ENCODE results near the gene PHF2.
A peak's percentile ranks its signal among the peaks of the same experiment; 100 is the strongest.

PHF2 gene

DNA sequence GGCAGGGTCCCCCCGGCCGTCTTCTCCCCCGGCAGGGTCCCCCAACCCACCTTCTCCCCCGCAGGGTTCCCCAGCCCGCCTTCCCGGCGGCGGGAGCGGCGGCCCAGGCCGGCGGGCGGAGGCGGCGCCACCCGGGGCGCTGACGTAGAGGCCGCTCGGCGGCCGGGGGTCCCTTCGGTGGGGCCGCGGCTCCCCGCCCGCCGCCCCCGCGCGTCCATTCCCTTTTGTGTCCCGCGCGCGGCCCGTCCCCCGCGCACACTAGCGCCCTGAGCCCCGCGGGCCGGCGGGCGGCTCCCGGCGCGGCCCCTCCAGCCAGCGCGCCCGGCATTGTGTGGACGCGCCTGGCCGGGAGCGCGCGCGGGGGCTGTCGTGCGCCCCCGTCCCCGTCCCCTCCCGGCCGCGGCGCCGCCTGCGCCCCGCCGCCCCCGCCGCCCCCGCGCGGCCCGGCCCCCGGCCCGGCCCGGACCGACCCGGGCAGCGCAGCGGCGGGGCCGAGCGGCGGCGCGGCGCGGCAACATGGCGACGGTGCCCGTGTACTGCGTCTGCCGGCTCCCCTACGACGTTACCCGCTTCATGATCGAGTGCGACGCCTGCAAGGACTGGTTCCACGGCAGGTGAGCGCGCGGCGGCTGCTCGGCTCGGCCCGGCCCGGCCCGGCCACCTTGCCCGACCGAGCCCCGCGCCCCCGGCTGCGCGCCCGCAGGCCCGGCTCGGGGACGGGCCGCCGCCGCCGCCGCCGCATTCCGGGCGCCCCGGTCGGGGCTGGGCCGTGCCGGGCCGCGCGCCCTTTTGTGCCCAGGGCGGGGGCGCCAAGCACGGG lies at the start of gene PHF2:
TSS of gene PHF2 (plus strand) at position 327 of the 820 bp plus-strand sequence. CDS start at position 517, 190 bp downstream.
- peak; percentile 79 for DNase-seq (ENCODE audit: low spot score)

DNA sequence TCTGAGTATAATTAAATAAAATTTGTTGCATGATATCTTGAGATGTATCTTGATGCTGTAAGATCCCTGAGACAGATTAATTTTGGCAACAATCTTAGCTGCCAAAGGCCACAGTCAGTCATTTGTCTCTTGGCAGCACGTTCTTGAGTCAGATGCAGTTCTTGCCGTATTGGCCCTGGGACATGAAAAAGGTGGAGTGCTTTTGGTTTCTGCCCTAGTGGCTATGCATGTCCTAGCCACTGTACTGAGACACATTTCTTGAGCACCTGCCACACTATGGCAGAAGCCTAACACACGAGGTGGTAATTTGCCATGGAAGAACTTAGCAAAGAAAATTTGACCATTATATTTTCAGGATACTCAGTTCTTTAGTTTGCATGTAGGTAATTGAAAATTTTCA lies 45.0 kb upstream of the PHF2 start:
- no peak for DNase-seq (ENCODE audit: low spot score)

DNA sequence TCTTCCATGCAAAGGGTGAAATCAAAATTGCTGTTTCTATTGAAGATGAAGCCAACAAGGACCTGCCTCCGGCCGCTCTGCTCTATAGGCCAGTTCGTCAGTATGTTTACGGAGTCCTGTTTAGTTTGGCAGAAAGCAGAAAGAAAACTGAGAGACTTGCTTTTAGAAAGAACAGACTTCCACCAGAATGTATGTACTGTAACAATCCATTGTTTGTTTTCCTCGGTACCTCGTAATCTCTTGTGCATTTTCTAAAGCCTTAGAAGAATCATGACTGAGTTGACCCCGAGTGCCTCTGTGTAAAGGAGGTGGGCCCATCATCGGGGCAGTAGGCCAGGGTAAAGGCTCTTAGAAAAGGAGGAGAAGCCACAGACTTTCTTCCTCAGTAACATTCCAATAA lies 44.2 kb upstream of the PHF2 start:
- DNase-seq (ENCODE audit: low spot score): no peak

DNA sequence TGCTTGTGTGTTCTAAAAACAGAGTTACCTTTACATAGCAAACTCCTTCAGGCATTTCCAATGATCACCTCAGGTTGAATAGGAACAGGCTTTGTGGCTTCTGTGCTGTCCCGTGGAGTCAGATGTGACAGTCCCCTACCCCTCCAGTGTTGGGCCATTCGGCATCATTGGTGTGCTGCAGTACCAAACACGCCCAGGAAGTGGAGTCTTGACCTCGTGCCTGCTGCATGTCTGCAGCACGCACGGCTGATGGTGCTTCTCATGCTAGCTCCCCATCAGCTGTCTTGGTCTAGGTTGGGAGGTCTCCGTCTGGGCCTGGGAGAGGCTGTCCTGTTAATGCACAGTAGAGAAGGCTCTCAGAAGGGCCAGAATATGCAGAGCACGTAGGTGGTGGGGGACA lies 42.5 kb upstream of the PHF2 start:
- DNase-seq (ENCODE audit: low spot score): peak; percentile 42

DNA sequence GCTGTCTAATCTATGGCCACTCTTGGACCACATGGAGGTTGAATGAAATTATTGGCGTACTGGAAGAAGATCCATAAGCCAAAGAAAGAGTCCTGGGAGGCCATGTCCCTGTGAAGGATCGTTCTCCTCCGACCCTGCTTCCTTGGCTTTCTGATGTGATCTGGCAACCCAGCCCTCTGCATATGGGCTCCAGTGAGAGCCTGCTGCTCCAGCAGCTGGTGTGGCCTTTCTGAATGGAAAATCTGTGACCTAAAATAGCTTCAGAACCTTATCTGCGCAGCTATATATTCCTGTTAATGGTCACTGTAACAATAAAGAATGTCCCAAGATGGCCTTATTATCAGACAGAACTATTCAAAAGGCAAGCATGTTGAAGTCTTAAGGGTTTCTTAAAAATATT lies 40.2 kb upstream of the PHF2 start:
- DNase-seq (ENCODE audit: low spot score): no peak

DNA sequence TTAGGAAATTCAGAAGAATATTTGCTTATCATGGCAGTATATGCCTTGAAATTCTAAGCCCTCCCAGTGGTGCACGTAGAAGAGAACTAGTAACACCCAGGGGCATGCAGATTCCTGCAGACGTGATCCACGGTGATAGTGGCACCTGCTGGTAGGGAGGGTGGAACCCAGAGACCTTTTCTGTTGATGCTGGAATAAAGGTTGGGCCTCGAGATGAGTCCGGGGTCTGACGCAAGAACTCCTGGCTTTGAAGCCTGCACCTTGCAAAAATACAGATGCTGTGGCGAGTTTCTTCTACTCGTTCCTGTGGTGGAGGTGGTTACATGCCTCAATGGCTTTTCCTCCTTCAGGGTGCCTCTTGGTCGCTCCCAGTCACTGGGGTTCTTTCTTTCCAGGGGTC lies 39.5 kb upstream of the PHF2 start:
- no peak for DNase-seq (ENCODE audit: low spot score)

DNA sequence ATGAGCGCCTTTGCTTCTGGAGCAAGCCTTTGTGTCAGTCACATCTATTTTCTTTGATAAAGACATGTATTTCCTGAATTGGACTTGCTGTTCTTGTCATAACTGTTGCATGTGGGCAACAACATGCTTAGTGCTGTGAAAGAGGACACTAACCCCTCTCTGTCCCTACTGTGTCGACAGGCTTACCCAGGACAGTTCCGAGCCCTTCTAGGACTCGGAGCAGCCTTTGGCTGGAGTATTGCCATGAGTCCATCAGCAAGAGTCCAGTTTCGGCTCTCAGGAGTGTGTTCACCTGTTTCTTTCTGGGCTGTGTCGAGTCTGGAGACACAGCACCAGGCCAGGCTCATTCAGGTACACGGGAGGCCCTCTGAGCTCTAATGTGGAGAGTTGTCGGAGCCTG lies 36.1 kb upstream of the PHF2 start:
- DNase-seq (ENCODE audit: low spot score): no peak

DNA sequence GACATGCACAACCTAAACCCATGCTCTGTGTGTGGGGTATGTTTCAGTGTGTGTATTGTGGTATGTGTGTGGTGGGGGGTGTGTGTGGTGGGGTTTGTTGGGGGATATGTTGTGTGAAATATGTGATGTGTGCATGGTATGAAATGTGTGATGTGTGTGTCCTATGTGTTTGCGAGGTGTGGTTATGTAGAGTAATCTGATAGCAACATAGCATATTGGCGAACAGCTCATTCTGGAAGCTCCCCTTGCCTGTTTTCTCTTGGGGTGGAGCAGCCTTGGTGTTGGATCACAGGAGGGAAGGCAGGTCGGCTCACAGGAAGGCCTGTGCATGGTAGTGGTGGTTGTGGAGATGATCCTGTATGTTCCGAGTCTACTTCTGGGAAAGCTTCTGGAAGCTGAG lies 35.4 kb upstream of the PHF2 start:
- DNase-seq (ENCODE audit: low spot score): no peak

DNA sequence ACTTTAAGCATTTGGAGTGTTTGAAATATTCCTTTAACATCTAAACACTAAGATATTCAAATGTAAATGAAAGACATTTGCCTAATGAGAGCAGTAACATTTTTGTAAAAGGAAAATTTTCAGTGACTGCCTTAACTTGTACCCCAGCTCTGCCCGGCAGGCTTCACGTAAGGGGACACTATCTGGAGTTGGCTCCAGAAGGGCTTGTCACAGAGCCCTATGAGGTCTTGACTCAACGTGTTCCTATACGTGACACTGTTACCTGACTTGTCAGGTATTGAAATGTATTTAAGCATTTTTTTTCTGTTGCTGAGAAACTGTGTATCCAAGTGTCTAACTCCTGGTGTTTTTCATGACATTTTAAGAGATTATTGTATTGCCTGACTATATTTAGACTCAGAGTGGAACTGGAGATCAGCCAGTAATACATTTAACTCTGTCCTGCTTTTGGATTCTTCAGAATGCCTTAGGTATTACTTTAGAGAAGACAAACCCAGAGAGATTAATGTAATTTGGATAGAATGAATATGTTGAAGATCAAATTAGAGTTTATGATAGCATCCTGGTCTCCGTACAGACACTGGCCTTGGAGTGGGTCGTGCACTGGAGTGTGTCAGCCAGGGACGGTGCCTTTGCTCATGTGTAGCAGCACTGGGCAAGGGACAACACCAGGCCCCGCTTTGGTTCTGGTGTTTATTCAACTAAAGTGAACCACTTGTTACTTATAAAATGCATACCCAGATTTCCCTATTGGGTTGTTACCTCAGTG lies 34.6 kb upstream of the PHF2 start:
- no peak for DNase-seq (ENCODE audit: low spot score)

DNA sequence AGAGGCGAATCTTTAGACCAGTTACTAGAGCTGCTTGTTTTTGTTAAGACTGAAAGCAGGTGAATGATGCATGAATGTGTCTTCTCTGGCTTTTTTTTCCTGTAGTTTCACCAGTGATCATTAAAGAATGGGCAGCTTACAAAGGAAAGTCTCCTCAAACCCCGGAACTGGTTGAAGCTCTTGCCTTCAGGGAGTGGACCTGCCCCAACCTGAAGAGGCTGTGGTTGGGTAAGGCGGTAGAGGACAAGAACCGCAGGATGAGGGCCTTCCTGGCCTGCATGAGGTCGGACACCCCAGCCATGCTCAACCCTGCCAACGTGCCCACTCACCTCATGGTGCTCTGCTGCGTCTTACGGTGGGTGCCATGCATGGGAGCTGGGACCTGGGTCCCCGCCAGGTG lies 33.3 kb upstream of the PHF2 start:
- no peak for DNase-seq (ENCODE audit: low spot score)

DNA sequence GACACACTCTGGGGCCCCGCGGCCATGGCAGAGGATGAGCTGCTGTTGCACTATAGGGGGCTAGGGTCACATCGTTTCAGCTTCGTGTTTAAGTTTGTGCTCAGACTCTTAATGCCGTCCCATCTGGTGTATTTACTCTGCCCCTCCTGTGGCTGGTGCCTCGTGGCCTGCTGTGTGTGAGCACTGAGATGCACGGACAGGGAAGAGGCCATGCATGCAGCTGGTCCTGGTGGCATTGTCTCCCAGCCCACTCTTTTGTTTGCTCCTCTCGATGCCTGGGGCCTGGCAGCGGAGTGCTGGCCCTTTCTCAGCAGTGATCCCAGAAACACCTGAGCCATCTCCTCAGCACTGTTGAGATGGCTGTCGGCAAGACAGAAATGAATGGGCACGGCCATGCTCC lies 30.0 kb upstream of the PHF2 start:
- DNase-seq (ENCODE audit: low spot score): no peak

DNA sequence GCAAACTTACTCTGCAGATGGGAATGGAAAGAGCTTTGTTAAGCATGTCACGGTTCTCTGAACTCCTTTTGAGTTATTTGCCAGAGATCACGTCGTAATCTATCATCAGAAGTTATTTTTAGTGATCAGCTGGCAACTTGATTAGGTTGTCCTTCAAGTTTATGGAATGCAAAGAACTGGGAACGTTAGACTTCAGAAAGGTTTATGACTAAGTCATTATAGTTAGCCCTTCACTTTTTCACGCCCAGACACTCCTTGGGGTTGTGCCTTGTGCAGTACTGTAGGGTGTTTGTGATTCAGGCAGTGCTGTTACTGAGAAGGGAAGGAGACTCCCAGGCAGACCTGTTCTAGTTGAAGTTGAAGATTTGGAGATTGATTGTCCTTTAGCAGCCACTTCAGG lies 26.8 kb upstream of the PHF2 start:
- DNase-seq (ENCODE audit: low spot score): no peak

DNA sequence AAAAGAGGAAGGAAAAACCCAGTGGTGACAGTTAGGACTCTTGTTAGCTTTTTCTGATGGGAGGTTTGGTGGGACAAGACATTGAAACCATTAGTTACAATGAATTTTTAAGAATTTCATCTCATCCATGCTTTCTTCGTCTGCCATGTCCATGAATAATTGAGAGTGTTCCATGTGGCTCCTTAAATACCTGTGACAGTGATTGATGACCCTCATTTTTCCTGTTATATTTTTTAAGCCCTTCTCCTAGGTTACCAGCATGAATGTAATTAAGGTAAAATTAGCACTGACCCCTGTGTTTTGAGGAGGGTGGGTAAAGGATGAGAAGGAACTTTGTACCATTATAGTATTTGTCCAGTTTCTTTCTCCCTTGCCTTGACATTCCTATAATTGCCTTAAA lies 23.5 kb upstream of the PHF2 start:
- DNase-seq (ENCODE audit: low spot score): no peak

DNA sequence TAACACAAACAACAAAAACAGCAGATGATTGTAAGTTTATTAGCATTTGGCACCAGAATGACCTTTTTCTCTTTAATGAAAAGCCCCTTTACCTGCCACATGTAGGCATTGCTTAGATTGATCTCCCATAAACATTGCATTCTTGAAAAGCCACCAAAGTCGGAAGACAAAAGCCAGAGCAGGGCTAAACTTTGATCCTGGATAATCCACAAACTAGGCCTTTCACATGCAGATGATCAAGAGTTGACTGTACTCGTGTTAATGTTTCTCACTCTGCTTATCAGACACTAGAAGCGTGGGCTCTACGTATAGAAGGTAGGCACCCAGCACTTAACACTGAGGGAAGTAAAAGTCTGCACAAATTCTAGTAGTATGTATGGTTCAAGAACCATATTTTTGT lies 21.0 kb upstream of the PHF2 start:
- no peak for DNase-seq (ENCODE audit: low spot score)

DNA sequence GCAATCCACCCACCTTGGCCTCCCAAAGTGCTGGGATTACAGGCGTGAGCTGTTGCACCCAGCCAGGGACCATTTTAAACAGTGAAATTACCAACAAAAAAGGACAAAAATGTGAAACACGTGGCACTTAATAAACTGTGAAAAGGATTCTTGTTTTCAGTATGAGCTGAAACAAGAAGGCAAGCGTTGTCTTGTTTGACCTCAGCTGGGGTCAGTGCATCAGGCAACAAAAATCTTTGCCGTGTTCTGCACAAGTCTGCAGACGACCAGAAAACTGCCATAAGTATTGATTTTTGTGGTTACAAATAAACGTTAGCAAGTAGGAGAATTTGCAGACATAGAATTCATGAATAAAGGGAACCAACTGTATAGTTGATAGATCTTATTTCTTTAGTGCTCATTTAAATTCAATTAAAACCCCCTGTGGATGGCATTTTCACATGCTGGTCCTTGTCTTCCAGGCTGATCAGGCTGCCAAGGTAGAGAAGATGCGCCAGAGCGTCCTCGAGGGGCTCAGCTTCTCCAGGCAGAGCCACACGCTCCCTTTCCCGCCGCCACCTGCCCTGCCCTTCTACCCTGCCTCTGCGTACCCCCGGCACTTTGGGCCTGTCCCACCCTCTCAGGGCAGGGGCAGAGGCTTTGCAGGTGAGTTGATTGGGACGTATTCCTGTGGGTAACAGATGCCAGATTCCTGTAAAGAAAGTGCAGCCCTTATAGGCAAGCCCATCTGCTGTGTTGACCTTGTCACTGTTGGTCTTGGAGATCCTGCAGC lies 18.8 kb upstream of the PHF2 start:
- no peak for DNase-seq (ENCODE audit: low spot score)

DNA sequence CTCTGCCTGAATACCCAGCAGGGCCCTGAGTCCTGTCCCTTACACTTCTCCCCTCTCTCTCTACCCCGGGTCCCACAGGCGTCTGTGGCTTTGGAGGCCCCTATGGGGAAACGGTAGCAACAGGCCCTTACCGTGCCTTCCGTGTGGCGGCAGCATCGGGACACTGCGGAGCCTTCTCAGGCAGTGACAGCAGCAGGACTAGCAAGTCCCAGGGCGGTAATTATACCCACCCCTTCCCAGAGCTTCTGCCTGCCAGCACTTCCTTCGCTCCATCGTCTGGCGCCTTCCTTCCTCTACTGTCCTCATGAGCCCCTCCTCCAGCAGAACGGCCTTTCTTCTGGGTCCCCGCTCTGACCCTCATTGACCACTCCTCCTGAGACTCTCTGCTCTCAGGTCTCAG lies 17.9 kb upstream of the PHF2 start:
- no peak for DNase-seq (ENCODE audit: low spot score)

DNA sequence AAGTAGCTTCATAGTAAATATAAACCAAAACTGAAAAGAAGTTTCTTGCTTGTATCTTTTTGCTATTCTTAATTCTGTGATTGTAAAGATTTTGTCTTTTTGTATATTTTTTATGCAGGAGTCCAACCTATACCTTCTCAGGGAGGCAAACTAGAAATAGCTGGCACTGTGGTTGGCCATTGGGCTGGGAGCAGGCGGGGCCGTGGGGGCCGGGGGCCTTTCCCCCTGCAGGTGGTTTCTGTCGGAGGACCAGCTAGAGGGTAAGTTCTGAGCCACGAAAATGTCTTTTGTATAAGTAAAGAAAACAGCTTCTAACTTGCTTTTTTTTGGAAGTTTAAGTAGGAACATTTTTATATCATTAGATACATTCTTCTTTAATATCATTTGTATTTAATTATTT lies 15.4 kb upstream of the PHF2 start:
- DNase-seq (ENCODE audit: low spot score): no peak

DNA sequence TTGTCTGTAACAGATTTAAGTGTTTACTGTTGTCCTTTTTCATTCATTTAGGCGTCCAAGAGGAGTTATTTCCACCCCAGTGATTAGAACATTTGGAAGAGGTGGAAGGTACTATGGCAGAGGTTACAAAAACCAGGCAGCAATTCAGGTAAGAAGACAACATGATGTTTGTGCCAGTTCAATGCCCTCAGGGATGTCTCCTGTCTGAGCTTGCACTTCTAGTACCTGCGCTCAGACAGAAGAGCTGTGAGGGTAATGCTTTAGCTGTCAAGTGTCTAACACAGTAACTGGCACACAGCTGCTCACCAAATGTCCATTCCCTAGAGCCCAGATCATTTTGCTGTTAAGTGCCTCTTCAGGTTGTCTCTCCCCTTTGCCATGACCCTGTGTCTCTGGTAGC lies 14.2 kb upstream of the PHF2 start:
- DNase-seq (ENCODE audit: low spot score): no peak

DNA sequence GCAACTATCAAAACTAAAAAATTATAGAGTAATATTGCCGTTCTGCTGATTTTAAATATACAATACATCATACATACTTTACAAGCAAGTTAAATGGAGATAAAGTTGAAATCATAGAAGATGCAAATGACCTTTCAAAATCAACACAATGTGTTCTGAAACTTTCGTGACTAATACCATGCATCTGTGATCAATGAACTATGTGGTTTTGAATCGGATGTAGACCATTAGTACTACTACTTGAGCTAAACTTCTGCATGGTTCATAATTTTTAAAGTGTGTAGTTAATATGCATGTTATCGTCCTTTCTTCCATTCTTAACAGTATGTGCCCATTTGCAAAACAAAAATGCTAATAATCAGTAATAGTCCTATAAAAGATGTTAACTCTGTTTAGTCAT lies 11.3 kb upstream of the PHF2 start:
- DNase-seq (ENCODE audit: low spot score): no peak

DNA sequence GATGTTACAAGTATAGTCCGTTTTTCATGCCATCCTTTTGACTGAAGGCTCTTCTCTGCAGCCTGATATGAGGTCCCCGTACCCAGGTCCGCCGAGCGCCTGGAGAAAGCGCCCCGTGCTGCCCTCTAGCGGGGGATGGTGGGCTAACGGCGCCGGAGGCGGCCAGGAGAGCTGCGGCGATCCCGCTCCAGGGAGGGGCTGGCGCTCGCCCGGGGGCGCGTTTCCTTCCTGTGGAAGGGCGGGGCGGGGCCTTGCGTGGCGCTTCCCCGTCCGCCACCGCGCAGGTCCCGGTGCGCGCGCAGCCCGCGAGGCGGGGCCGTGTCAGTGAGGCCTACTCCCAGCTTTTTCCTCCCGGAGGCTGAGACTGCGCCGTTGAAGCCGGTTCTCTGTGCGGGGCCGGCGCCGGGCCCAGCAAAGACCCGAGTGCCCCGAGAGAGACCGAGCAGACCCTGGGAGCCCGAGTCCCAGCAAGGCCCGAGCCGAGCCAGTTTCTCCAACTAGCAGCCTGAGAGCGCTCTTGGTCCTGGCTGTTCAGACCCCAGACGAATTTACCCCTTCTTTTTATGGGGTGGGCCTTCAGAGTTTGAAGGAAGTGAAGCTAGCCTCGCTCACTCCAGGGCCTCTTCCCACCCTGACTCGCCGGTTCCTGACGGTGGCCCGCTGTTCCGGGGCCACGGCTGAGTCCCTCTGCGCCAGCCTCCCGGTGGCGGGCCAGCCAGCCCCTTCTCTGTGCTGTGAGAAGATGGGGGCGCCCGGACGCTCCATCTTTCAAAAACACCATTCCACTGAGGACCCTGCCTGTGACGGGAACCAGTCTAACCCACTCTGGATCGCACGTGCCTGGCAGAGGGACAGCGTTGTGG lies 9.7 kb upstream of the PHF2 start:
- peak; percentile 99 for DNase-seq (ENCODE audit: low spot score)

DNA sequence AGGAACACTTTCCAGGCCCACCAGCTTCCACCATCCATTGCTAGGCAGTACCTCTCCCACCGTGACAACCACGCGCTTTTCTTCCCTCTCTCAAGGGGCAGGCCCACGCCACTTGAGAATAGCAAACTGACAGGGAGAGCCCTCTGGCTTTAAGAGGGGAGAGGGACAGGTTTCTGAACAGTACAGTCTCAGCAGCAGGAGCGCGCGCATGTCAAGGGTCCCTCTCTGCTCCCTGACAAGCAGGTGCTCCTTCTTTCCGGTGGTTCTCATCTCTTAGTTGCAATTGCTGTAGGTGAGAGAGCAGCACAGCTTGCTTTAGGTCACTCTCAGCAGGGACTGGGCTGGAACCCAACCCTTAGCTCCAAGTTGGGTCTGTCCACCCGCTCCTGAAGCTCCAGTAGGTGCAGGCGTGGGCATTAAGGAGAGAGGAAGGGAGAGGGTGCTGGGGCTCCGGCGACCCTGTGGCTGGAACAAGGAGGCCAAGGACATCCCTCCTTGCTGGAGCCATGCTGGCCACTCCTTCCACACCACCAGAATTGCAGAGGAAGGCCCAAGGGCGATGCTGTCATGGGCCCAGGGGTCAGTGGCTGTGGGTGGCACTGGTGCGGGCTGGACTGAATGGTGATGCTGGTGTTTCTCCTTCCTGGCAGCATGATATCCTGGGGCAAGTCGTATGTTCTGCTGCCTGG lies 9.0 kb upstream of the PHF2 start:
- DNase-seq (ENCODE audit: low spot score): no peak

Measured in iPS-NIHi11 (cell line).